Stimulated activated CD4-positive, alpha-beta T cell treated with anti-CD3 and anti-CD28 coated beads, Interleukin-2, amount 100 ng/mL, for 48 hours (primary cell): ENCODE data around the gene GPBAR1.

ENCODE experiments used
- DNase-seq, 2 donors: peaks; one replicate each; pipeline ENCODE4 v3.0.0-alpha.2; 2020

GPBAR1 gene

DNA sequence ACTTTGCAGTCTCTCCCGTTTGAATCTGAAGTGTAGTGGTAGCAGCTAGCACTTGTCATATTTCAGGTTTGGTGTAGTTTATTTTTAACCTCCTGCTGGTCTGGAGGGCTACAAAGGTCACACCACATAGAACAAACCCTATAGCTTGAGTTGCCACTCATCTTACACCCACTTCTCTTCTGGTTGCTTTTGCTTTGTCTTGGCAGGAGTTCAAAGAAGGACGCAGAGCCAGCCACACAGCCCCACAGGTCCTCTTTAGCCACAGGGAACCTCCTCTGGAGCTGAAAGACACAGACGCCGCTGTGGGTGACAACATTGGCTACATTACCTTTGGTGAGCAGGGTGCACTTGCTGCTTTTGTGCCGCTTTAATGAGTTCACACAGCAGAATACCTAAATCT lies 15.6 kb upstream of the GPBAR1 start:
- no peak for DNase-seq

DNA sequence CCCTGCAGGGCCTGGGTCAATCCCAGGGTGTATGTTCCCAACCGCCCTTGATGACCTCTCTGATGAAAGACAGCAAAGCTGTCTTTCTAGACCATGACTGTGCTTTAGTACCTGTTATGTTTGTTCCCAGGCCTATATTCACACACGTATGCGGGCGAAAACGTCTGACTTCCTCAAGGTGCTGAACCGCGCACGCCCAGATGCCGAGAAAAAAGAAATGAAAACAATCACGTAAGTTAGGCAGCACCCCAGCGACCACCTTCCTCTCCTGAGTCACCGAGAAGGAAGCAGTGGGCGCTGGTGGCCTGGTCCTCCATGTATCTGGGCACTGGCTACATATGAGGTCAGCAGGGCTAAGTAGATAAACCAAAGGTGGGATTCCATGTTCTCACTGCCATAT lies 11.1 kb upstream of the GPBAR1 start:
- DNase-seq, result no peak

DNA sequence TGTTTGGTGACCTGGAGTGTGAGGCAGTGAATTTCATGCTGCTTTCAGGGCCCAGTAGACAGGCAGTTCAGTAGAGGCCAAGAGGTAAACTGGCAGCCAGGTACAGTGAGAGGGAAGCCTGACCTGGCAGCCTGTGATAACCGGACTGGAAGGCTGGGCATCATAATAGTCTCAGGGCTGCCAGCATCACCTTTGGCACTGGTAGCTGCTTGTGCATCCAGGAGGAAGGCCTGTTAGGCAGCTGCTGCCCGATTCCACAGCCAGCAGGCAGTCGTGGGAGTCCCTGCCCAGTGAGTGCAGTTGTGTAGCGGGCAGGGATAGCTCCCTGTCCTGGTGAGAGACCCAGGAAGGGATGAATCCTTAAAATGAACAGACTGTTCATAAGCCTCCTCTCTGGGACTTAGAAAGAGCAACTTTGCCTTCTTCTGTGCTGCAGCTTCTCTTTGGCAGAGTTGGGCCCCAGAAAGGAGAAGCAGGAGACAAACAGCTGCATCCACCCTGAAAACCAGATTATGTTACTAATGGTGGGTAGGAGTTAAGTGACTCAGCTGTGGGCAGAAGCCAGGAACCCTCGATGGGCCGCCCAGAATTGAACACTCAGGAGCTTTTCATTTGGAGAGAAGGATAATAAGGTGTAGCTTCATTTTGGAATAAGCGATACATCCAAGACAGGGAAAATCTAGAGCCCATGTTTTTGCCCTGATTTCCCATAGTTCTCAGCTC lies 8.1 kb upstream of the GPBAR1 start:
- no peak for DNase-seq

DNA sequence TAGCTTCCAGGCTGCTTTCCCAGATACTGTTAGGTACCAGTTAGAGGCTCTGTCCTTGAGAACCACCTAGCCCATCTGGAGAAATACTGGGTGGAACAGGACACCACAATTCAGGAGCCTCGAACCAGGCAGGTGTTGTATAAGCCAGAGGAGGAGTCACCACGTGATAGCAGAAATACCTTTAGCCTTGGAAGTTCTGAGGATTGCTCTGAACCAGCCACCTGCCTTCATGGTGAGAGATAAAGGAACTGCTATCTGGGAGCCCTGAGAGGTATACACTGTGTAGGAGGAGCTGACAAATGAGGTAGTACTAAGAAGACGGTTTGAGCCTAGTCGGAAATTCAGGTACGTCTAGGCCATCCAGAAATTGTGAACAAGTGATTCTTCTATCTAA lies 7.6 kb upstream of the GPBAR1 start:
- no peak for DNase-seq

DNA sequence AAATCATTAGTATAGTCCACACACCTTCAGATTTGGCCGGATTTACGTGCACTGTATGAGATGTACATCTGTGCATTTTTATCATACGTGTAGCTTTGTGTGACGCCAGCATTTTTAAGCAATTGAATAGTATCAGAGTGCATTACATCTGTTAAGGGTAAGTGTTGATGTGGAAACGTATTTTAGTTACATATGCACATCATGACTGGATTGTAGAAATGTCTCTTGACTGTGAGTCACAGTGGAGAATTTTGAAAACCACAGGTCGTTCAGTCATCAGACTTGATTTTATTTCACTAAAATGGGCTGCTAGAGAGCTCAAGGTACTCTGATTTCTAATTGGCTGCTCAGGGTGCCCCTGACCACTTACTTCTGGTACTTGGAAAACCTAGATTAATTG lies 5.4 kb upstream of the GPBAR1 start:
- no peak for DNase-seq

DNA sequence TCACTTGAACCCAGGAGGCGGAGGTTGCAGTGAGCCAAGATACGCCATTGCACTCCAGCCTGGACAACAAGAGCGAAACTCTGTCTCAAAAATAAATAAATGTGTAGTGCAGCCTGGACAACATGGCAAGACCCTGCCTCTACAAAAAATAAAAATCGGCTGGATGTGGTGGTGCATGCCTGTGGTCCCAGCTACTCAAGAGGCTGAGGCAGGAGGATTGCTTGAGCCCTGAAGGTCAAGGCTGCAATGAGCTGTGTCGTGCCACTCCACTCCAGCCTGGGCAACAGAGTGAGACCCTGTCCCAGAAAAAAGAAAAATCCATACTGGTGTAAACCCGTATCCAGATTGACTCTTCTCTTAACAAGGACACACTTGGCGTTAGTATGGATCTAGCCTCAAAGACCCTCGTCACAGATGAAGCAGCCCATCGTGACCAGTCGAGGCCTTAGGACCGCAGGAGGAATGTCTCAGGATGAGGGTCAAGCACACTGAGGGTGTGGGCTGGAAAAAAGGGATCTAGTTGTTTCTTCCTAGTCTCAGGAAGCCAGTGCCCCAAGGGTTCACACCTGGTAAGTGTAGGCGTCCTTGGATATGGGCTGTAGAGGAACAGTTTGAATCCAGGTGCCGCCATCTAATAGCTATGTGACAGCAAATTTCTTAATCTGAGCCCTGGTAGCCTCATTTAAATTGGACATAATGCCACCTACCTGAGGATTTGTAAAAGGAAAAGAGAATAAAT lies 4.0 kb upstream of the GPBAR1 start:
- no peak for DNase-seq

DNA sequence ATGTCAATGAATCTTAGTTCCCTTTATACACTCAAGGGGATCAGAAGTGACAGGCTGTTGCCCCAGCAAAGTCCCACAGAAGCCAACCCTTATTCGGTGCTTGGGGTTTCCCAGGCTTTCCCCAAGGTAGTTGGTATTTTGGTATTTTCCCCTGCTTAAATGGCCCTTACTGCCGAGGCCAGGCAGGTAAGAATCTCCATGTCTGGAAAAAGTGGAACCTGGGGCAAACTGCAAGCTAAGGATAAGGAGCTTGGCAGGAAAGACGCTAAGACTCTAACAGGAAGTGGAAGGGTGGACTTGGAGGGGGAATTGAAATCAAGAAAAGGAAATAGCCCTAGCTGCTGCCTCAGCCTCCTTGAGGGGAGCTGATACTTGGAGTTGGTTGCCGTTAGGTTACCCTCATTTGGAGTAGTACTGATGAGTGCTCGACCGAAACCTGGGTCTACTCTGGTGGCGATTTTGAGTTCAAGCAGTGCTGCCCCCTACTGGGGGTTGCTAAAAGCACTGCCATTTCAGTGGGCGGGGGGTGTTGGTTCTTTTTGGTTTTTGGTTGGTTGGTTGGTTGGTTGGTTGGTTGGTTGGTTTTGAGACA lies 3.3 kb upstream of the GPBAR1 start:
- peak; percentile 73 to 77 for DNase-seq

DNA sequence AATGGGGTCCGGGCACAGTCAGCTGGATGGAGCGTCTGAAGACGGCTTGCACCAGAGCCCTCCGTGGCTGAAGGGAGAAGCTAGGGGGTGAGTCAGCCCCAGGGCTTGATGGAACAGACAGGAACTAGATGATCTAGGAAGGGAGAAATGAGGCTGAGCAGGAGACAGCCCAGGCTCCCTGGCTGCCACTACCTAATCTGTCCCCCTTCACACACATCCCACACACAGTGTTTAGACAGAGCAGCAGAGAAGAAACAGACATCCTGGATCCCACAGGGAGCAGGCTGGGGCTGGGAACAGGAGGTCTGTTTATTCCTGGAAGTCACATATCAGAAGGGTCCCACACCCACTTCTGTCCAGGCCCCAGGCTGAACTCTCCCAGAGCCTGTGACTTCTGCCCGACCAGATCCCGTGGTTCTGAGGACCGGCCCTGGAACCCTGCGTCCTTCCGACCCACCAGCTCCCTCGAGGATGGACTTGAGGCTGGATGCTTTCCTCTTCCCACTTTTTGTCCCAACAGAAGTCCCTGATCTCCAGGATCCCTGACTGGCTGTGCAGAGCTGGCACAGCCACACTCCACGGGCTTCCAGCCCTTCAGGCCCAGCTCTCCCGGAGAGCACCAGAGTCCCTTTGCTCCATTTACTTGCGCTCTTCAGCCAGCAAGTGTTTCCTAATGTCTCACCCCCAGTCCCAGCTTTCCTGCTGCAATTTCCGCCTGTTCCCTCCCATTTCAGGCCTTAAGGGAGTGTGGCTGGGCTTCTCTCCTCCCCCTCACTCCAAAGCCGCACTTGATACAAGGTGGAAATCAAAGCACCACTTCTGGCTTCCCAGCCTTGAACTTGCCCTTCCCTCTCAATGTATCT lies 1.5 kb upstream of the GPBAR1 start:
- no peak for DNase-seq

DNA sequence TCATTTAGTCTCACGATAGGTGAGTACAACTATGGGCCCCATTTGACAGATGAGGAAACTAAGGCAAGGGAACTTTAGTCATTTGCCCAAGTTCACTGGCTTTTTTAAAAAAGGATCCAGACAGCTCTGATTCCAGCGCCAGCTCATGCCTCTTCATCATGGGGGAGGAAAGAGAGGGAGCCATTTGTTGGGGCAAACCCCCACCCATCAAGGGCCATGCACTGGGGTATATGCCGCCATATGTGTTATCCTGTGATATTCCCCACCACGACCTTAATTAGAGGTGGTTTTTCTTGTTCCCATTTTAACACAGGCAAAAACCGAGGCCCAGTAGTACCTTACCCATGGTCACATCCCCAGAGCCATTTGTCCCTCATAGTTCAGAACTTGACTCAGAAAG lies 649 bp upstream of the GPBAR1 start:
- no peak for DNase-seq

DNA sequence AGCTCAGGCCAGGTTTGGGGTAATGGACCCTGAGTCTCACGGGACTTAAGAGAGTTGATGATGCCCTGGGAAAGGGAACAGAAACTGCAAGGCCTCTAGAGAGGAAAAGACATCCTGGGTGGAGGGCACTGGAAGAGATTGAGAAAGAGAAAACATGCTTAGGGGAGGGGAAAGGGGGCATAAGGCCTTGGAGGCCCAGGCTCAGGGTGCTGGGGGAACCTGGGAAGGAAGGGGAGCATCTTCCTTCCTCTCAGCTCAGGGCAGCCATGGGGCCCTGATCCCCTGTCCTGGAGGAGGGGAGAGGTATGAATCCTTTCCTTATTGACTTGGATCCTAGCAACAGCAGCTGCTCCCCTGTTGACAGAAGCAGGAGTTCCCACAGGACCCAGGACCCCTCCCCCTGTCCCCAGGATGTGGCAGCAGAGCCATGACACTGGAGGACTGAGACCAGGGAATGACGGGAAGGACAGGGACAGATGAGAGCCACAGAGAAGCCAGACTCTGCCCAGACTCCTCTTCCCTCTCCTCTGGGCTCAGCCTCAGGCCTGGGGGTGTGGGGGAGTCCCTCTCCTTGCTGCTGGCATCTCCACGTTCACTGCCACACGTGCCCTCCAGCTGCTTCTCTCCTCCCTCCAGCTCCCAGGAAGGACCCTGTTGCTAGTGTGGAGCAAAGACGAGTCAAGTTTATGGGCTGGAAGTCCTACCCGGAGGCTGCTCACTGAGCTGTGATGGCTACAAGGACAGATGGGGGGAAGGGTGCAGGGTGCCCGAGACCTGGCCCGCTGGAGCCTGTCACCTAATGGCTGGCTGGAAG lies 815 bp downstream of the GPBAR1 start:
- no peak for DNase-seq

DNA sequence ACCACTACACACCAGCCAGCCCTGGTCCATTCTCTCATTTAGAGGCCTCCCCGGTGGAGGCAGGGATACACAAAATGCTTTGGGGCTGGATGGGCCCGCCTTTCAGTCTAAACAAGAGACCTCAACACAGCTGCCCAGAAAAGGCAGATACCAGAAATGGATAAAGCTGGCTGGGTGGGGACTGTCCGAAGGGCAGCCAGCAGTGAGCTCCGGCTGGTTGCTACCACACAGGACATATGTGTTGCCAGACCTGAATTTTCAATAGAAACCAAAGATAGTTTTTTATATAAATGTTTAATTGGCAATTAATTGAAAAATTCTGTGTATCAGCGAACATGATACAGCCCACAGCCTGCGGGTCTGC lies 1.4 kb downstream of the GPBAR1 start:
- DNase-seq, result no peak

DNA sequence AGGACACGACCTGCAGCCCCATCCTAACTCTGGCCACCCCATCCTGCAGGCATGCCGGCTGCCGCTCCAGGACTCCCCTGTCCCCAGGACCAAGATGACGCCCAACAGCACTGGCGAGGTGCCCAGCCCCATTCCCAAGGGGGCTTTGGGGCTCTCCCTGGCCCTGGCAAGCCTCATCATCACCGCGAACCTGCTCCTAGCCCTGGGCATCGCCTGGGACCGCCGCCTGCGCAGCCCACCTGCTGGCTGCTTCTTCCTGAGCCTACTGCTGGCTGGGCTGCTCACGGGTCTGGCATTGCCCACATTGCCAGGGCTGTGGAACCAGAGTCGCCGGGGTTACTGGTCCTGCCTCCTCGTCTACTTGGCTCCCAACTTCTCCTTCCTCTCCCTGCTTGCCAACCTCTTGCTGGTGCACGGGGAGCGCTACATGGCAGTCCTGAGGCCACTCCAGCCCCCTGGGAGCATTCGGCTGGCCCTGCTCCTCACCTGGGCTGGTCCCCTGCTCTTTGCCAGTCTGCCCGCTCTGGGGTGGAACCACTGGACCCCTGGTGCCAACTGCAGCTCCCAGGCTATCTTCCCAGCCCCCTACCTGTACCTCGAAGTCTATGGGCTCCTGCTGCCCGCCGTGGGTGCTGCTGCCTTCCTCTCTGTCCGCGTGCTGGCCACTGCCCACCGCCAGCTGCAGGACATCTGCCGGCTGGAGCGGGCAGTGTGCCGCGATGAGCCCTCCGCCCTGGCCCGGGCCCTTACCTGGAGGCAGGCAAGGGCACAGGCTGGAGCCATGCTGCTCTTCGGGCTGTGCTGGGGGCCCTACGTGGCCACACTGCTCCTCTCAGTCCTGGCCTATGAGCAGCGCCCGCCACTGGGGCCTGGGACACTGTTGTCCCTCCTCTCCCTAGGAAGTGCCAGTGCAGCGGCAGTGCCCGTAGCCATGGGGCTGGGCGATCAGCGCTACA lies 2.1 kb downstream of the GPBAR1 start:
- no peak for DNase-seq

DNA sequence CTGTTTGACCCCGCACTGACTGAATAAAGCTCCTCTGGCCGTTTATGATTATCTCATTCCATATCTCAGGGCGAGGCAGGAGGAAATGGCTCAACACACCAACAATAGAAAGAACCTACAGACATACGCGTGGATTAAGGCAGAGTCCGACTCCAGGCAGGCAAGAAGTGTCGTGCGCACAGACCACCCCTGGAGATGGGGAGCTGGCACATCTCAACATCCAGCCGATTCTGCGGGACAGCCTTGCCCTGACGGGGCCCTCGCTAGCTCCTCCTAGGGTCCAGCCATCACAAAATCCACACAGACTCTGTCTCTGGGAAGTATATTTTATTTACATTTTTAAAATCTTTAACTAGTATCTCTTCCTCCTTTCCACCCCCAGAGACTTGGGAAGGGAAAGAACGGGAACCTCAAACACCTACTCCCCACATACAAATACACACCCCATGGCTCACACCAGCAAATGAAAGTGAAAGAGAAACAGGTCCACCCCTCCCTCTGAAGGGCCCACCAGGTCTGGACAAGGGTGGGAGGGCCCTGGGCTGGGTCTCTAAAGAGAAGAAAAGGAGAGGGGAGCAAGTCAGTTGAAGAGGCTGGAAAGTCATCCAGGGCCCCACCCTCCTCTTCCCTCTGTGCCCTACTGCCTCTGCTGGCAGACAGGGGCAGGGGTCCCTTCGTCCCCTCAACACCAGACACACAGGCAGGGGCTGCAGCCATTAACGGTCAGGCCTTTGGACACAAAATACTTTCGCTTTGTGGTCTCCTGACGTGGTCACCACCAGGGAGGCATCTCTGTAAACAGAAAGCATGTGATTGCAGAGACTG lies 3.2 kb downstream of the GPBAR1 start:
- DNase-seq, result no peak

DNA sequence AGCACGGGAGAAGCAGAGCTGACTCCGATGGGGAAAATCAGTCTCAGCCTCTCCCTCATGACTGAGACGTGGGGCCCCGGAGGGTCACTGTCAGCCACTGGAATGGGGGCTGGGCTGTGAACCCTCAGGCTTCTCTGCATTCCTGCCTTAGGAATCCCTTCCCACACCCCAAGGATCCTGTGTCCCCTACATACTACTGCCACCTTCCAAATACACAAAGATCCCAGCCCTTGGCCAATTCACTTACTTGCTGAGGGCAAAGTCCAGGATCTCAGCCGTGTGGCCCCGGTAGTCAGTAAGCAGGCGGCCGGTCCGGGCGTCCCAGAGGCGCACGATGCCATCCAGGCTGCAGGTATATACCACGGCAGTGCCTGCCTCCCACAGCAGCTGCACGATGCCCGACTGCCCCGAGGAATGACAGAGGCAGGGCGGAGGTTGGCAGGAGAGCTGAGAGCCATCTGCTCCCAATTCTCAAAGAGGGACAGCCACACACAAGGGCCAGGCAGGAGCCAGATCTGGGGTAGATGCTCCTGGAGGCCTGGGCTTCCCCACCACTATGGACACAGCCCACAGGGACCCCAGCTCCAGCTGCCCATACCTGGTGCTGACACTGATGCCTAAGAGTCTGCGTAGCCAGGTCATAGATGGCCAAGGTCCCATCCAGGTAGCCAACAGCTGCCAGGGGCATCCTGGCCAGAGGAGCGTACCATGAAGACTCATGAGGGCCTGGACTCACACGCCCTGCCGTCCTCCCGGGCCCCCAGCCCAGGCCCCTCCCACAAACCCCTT lies 4.2 kb downstream of the GPBAR1 start:
- DNase-seq, result no peak

DNA sequence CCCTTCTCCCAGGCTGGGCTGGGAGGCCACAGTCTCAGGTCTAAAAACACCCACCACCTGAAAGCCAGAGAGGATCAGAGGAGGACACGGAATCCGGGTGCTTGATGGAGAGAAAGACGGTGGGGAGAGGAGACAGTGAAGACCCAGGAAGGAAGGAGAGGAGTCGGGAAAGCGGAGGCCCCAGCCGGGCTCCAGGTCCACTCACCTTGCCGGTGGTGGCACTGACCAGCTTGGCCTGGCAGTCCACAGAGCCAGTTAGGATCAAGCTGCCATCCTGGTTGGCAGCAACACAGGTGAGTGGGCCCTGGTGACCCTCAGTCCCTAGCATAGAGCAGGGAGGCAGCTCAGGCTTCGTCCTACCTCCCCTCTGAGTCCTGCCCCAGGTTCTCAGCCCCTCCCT lies 4.8 kb downstream of the GPBAR1 start:
- DNase-seq, result no peak

DNA sequence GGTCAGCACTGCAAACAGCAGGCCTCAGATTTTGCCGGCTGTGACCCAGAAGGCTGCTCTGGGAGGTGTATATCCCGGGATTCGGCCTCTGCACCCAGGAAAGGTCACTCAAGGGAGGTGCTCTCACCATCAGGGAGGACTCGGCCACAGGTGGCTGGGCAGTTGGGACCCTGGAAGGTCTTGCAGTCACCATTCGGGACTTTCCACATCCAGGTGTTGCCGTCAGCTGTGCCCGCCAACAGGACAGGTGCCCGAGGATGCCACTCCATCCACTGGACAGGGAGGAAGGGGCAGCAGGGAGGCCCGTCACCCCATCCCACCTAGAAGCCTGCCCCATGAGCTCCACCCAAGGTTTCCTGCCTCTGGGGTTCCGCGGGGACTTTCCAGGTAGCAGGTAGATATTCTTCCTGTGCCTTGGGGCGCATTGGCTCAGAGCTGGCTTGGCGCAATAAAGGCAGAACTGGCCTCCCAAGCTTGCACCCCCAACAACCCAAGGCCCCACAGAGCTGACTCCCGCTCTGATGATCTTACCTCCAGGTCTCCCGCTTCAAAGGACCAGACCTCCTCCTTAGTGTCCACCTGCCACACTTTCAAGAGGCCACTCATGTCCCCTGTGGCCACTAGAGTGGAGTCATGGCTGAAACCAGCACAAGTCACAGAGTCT lies 5.6 kb downstream of the GPBAR1 start:
- no peak for DNase-seq

DNA sequence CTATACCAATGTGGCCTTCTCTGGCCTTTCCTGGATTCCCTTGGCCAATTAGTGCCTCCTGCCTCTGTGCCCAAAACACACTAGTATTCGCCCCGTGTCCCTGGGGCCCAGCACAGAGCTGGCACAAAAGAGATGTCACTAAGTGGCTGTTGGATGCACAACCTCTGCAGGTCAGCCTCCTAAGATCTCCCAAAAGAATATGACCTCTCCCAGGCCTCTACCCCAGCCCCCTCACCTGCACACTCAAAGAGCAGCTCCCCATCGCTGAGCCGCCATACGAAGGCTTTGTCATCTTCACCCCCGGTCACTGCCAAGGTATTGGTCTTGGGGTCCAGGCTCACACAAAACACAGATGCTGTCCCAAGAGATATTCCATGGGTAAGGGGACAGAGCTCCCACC lies 6.4 kb downstream of the GPBAR1 start:
- DNase-seq, result no peak

DNA sequence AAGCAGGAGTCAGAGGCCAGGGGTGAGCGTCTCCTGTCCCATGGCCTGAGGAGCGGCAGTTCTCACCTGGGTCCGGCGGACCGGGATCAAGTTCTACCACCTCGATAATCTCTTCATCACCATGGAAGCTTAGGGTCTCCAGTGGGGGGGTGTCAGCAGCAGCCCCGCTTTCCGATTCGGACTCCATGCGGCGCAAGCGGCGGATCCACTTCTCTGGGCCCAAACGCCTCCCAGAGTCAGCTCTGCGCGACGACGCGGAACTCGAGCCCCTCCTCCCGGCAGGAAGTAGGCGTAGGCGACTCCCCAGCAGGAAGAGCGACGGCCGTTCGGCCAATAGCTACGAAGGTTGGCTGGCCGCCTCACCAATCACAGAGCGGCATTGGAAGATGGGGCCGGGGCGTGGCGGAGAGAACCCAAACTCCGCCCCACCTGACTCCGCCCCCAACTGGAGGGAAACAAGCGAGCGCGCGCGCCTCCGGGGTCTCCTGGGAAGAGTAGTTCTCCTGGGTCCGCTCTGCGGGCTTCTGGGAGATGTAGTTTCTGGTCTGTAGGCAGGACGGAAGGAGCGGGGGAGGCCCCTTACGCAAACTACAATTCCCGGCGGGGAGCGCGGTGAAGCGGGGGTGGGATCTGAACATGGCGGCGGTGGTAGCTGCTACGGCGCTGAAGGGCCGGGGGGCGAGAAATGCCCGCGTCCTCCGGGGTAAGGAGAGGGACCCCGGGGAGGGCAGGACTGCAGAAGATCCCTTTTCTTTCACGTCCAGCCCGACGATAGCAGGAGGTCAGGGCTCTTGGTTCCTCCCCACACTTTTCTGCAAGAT lies 9.3 kb downstream of the GPBAR1 start, which contains the start of the genes AAMP and PNKD:
Gene AAMP, minus strand, starts transcription at position 238 of the 821 bp plus-strand sequence. Its CDS starts 51 bp downstream, at position 187.
Gene PNKD, plus strand, starts transcription at position 620 of the 821 bp plus-strand sequence. Its CDS starts 17 bp downstream, at position 637.
- peak; percentile 100 for DNase-seq
